Stimulated activated CD4-positive, alpha-beta T cell treated with anti-CD3 and anti-CD28 coated beads, Interleukin-12 subunit alpha, Interleukin-12 subunit beta, amount 100 ng/mL, for 48 hours (primary cell): ENCODE results near the gene CCDC68.
"Not testable (repeated sequence)": the region's sequence is repeated elsewhere in the genome, so short reads cannot be mapped to it uniquely, and the experiment has no call there.

ENCODE experiments used
- DNase-seq, 3 donors: peaks; one replicate each; pipeline ENCODE4 v3.0.0-alpha.2; 2020; ENCODE audit warnings: low read depth in 2 of 3, low spot score in 1 of 3

Gene CCDC68

DNA sequence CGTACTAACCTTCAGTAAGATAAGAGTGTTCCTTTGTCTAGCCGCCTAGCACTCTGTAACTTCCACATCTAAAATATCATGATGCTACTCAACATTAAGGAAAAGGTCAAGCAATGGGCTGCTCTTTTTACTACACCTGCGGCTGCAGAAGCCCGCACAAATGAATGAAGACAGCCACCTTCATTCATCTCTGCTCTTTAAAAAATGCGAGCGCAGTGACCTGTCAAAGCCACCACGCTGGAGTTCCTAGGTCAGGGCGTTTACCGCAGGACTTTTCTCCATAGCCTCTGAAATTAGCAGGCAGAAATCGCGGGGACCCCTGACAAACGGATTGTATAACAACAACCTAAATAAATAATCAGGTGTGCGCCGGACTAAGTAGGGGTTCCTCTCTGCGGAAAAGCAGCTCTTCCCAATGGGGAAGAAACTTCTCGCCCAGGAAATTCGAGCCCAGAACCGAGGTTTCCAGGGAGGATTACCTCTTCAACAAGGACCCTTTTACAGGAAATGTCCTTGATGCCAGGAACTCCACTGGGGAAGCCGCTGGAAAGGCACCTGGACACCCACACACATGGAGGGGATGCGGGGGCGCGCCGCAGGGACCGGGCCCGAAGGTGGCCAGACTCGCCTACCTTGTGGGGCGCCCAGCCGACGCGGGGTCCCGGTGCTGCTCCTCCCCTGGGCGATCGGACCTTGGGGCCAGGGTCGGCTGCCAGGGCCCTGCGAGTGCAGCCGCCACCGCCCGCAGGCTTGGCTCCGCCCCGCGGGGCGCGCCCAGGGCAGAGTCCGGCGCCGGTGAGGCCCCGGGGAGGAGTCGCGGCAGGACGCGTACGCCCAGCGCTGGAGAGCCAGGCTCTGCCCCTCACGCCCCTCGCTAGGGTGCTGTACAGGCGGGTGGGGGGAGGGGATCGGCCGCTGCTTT, at the start of gene CCDC68:
TSS of gene CCDC68 (minus strand) at position 758 of the 922 bp plus-strand sequence. CDS start 16,670 bp downstream, outside the sequence.
- no peak for DNase-seq

- DNase-seq = no peak
Measured at GRCh38 chr18:55007602-55008001, 48.3 kb upstream of the CCDC68 start.

- DNase-seq = no peak
Measured at GRCh38 chr18:55003695-55004094, 44.4 kb upstream of the CCDC68 start.

DNA sequence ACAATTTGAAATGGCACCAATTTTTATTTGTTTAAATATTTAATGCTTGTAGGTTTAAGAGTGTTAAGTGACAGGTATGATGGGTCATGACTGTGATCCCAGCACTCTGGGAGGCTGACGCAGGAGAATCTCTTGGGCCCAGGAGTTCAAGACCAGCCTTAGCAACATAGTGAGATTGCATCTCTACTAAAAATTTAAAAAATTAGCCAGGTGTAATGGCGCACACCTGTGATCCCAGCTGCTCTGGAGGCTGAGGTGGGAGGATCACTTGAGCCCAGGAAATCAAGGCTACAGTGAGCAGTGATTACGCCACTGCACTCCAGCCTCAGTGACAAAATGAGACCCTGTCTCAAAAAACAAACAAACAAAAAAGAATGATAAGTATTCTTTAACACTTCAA, 43.0 kb upstream of the CCDC68 start:
- no peak for DNase-seq

DNA sequence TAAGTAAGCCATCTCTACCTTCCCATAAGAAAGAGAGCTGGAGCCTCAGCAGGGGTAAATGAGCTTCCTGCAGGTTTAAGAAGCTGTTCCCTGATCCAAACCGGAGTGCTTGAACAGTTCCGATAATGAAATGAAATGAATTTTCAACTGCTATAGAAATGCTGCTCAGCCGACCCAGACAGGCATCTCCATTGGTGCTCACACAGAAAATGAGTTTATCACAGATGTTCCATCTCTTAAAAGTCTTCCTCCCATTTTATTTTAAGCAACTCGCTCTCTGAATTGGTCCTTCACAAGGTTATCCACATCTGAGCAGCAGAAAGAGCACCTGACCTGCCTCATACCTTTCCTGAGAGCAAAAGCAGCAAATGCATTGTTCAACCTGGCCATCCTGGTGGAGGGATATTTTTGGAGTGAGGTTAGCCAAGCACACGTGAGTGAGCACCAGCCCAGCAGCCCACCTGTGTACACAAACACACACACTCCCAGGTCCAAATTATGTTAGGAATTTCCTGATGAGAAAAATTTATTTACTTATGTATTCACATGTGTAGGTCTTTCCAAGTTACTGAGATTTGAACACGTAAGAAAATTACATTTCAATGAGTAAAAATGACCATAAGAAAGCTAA, 42.2 kb upstream of the CCDC68 start:
- DNase-seq = no peak

- no peak for DNase-seq
Measured at GRCh38 chr18:55000529-55000928, 41.3 kb upstream of the CCDC68 start.

DNA sequence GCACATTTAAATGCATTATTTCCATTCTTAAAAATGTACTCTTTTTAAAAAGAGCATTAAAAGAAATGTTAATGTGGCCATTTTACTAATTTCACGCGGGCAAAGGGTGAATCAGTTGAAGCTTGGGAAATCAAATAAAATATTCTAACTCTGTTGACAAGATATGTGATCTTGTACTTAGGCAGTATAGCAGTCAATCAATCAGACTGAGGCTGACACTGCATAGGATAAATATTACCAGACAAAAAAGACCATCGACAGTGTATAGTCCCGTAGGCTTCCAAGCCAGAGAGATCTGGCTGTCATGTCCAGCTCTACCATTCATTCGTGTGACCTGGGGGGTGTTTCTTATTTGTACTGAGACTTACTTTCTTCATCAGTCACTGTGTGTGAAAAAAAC, 39.8 kb upstream of the CCDC68 start:
- DNase-seq = no peak

DNA sequence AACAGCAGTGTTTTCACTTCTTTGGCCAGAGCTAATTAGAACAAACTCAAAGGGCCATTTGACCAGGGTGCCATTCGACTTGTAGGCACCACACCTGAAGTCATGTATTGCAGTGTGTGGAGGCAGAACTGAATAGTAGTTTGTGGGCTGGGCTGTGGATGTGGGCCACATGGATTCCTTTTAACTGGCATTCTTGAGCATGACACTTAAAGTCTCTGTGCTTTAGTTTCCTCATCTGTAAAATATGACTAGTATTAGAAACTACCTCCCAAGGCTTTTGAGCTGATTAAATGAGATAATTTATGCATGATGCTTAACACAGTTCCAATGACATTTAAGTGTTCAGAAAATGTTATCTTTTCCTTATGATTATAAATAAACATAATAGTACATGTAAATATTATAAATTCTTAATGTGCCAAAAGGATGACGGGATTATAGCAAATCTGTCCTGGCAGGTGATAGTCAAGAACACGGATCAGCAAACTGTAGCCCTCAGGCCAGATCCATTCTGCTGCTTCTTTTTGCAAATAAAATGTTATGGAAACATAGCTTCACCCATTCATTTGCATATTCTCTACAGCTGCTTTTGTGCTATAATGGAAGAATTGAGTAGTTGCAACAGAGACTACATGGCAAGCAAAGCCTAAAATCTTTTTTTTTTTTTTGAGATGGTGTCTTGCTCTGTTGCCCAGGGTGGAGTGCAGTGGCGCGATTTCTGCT, 36.3 kb upstream of the CCDC68 start:
- DNase-seq = no peak

DNA sequence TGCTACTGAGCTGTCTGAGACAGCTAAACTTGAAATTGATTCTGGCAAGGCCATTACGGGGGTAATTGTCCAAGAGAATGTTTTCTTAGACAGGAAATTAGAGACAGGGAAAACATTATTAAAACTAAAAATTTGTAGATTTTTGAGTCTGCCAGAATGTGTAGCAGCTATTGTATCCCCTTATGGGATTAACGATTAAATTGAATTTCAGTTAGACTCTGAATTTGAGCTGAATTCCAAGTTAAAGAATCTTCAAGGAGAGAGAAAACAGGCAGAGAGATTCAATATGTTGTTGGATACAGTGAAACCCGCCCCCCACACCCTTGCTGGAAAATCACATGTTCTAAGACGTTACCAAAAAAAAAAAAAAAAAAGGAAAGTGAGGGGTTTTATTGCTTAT, 32.7 kb upstream of the CCDC68 start:
- no peak for DNase-seq

GRCh38 chr18:54984908-54985307, 25.6 kb upstream of the CCDC68 start:
- DNase-seq = no peak

DNA sequence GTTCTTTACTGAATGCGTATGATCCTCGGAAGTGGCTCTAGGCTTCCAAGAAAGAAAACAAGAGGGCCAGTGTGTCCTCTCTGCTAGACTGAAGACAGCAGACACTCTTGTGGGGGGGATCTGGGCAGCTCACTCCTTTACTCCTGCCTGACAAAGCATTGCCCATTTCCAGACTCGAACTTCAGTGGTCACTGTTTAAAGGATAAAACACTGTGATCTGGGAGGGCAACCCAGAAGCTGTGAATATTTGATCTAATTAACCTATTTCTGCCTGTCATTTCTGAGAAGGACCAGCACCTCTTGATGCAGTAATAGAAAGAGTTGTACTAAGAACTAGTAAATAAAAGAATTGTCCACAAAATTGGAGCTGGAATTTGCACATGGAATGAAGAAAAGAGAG, 24.5 kb upstream of the CCDC68 start:
- DNase-seq = no peak

- DNase-seq = peak in 1 of 3 donors; percentile 1
Measured at GRCh38 chr18:54983041-54983686, 23.9 kb upstream of the CCDC68 start.

GRCh38 chr18:54981076-54981475, 21.8 kb upstream of the CCDC68 start:
- DNase-seq = no peak

- DNase-seq = no peak
Measured at GRCh38 chr18:54975598-54975997, 16.3 kb upstream of the CCDC68 start.

GRCh38 chr18:54973046-54973445, 13.8 kb upstream of the CCDC68 start:
- DNase-seq = no peak

DNA sequence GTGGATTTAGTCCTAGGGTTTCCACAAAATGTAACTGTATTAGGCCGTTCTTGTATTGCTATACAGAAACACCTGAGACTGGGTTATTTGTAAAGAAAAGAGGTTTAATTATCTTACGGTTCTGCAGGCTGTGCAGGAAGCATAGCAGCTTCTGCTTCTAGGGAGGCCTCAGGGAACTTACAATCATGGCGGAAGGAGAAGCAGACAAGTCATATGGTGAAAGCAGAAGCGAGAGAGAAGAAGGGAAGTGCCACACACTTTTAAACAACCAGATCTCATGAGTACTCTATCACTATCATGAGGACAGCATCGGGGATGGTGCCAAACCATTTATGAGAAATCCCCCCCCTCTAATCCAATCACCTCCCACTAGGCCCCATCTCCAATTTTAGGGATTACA, 9.5 kb upstream of the CCDC68 start:
- no peak for DNase-seq

DNA sequence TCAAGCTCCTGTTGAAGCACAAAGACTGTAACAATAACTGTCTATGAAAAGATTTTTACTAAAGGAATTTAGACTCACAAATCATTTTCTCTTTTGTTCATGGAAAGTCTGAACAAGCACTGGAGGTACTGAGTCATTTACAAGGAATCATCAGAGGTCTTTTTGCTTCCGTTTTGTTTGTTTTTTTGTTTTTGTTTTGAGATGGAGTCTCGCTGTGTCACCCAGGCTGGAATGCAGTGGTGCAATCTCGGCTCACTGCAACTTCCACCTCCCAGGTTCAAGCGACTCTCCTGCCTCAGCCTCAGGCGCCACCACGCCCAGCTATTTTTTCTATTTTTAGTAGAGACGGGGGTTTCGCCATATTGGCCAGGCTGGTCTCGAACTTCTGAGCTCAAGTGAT, 9.0 kb upstream of the CCDC68 start:
- DNase-seq = not testable (repeated sequence)

GRCh38 chr18:54967786-54968185, 8.5 kb upstream of the CCDC68 start:
- no peak for DNase-seq

- DNase-seq = no peak
Measured at GRCh38 chr18:54964741-54965140, 5.5 kb upstream of the CCDC68 start.

- no peak for DNase-seq
Measured at GRCh38 chr18:54962919-54963645, 3.8 kb upstream of the CCDC68 start.

- DNase-seq = no peak
Measured at GRCh38 chr18:54961868-54962267, 2.6 kb upstream of the CCDC68 start.
